Measurements from ENCODE around the gene TMEM190.

The TMEM190 gene

DNA sequence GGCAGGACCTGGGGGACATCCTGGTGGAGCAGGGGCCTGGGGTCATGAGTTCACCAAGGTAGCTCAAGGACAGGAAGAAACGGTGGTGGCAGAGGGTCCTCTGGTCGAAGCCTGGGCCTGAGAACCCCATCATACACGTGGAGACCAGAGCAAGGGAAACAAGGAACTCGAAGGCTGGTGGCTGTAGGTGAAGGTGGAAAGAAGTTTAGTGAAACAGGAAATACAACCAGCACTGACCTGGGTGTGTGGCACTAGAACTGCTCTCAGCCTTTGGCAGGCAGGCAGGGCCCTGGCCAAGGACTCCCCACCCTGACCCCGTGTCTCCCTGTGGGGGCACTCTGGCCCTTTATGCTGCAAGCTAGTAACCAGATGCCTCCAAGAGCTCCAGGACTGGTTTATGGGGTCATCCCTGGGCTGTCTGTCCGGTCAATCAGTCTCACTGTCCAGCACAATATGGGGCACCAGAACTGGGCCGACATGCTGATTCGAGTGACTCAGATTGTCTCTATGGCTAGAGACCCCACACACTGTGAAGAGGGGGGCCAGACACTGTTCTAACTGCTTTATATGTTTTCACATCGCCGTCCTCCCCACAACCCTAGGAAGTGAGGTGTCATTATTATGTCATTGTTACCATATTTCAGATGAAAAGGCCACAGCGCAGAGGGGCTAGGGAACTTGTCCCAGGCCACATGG, 25.9 kb upstream of the TMEM190 start:
- no peak for DNase-seq (ENCODE audit: low read depth in 4 of 4, low spot score in 1 of 4)

DNA sequence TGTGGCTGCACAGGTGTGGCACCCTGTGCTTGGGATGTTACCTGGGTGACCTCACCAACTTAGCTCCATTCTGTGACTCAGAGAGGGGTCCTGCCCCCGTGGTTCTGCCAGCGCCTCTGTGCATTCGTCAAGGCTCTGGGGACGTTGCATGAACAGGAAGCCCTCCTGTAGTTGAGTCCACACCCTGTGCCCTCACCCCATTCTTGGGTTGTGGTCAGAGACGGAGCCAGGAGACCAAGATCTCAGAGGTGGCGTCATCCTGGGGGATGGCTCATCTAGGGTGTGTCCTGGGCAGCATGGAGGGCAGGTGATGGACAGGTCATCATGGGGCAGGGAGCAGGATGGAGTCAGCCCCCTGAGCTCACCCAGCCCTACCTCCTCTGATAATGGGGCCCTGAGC, 24.6 kb upstream of the TMEM190 start:
- no peak for DNase-seq (ENCODE audit: low read depth in 4 of 4, low spot score in 1 of 4)

DNA sequence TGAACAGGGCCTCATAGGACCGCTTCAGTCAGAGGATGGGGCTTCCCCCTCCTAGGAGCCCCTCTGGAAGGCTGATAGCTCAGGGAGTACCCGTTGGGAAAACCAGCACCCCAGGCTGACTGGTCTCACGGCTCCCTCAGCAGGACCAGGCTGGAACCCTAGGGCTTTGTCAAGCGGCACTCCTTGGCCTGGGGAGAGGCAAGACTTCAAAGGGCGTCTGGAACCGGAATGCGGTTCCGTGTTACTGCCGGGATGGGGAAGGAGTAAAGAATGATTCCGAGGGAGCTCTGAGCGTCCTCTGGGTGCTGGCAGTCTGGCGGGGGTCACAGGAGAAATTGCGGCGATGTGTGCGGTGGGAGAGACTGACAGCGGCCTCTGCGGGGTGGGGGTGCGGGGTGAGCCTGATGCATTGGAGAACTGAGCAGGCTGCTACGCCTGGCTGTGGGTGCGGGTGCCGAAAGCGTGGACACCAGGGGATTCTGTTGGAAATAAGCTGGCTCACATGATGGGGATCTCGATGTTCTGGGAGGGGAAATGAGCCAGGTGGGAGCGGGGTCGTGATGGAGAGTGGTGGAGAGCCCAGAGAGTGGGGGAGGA, 24.0 kb upstream of the TMEM190 start:
- DNase-seq (ENCODE audit: low read depth in 4 of 4, low spot score in 1 of 4): no peak

DNA sequence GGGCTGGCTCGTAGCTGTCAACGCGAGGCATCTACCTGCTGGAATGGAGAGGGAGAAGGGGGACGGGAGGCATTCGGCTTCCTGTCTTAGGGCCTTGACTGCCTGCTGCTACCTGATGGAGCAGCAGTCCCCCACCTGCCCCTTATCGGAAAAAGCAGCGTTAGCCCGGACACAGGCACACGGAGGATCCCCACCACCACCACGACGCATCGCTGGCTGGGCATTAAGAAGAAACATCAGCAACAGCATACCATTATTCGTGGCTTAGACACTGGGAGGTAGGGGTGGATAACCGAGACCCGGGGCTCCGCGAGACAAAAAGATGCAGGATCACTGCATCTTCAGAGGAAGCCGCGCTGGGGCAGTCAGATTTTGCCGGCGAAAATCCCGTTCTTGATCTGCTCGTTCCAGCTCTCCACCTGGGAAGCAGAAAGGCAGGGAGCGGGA, 23.2 kb upstream of the TMEM190 start:
- DNase-seq (ENCODE audit: low read depth in 4 of 4, low spot score in 1 of 4): no peak

DNA sequence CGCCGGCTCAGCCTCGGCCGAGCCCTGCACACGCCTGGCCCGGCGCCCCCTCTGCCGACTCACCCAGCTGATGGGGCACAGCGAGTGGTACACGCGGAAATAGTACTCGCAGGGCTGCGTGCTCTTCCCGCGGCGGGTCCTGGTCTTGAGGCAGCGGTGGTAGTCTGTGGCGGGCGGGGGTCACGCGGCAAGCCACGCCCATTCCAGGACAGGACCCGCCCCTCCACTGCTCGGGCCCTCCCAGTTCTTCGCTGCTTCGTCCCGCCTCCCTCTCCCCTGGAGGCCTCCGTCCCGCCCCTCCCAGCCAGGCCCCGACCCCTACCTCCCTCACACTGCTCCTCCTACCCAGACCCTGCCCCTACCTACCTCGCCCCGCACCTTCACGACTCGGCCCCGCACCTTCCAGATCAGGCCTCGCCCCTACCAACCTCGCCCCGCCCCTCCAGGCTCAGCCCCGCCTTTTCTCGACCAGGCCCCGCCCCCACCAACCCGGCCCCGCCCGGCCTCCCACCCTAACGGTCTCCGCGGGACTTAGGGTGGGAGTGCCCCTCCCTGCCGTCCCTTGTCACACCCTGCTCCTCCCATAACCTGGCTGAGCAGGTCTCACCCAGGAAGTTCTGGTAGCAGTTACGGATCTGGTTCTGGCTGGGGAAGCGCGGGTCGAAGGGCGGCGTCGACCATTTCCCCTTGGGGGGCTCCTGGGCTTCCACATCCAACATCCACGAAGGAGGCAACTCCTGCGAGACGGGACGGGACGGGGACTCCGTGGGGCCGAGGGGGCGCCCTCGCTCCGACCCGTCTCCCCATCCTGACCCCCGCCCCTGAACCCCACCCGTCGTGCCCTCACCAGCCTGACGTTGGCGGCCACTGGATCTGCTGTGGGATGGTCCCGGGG, 22.6 kb upstream of the TMEM190 start:
- peak in 3 of 4 experiments; percentile 33 to 45 (median 41) for DNase-seq (ENCODE audit: low read depth in 4 of 4, low spot score in 1 of 4)

DNA sequence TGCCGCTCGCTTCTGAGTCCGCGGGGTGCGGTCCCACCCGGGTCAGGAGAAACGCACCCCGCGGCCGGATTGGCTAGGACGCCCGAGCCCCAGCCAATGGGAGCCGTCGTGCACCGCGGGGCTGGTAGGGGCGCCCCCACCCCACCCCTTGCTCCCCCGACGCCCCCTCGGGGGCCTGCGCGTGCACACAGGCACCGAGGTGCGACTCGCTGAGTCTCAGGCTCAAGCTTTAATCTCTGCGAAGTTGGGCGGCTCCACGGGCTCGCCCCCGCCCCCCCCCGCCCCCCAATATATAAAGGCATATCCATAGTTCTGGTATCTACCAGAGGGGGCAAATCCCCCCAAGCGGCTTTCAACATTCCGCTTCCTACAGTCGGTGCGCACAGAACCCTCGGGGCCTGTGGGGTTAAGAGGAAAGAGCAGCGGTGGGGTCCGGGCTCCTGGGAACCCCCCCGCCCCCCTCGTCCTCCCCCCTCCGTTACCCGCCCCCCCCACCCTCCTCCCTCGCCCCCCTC, 21.9 kb upstream of the TMEM190 start, which contains the start of gene COX6B2:
TSS of gene COX6B2 (minus strand) at position 22 of the 515 bp plus-strand sequence. CDS start 198 bp downstream, outside the sequence.
- DNase-seq (ENCODE audit: low read depth in 4 of 4, low spot score in 1 of 4): no peak

DNA sequence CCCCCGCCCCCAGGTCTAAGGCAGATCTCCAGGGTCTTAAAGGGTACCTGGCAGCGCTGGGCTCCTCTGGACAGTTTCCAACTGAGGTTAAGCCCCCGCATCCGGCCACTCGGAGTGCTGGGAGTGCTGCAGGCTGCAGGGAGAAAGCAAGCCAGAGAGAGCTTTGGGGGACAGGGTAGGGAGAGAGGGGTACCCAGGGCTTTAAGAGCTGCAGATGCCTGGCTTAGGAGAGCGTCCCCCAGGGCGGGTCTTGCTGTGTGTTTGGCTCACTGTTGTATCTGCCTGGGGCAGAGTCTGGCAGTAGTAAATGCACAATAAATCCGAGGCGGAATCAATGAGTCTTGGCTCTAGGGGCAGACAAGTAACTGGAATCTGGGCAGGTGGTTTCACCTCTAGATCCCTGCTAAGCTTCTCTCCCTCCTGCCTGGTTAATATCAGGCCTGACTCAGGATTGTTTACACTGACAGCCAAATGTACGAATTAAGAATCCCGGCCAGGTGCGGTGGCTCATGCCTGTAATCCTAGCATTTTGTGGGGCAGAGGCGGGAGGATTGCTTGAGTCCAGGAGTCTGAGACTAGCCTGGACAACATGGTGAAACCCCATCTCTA, 21.3 kb upstream of the TMEM190 start:
- DNase-seq (ENCODE audit: low read depth in 4 of 4, low spot score in 1 of 4): no peak

DNA sequence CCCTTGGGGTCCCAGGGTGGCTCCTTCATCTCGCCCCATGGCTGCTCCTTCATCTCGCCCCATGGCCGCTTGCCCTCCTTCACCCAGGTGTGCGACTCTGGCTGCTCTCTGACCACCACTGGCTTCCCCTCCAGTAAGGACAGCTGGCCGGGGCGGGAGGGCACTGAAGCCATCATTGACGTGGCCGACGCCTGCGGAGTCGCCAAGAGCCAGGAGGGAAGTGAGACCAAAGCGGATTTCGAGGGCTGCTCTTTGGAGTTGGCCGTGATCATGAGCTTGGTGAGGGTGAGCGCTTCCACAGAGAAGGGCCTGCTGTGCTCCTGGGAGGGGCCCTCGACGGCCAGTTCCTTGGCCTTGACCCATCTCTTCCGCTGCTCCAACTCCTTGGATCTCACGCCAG, 18.1 kb upstream of the TMEM190 start:
- no peak for DNase-seq (ENCODE audit: low read depth in 4 of 4, low spot score in 1 of 4)

DNA sequence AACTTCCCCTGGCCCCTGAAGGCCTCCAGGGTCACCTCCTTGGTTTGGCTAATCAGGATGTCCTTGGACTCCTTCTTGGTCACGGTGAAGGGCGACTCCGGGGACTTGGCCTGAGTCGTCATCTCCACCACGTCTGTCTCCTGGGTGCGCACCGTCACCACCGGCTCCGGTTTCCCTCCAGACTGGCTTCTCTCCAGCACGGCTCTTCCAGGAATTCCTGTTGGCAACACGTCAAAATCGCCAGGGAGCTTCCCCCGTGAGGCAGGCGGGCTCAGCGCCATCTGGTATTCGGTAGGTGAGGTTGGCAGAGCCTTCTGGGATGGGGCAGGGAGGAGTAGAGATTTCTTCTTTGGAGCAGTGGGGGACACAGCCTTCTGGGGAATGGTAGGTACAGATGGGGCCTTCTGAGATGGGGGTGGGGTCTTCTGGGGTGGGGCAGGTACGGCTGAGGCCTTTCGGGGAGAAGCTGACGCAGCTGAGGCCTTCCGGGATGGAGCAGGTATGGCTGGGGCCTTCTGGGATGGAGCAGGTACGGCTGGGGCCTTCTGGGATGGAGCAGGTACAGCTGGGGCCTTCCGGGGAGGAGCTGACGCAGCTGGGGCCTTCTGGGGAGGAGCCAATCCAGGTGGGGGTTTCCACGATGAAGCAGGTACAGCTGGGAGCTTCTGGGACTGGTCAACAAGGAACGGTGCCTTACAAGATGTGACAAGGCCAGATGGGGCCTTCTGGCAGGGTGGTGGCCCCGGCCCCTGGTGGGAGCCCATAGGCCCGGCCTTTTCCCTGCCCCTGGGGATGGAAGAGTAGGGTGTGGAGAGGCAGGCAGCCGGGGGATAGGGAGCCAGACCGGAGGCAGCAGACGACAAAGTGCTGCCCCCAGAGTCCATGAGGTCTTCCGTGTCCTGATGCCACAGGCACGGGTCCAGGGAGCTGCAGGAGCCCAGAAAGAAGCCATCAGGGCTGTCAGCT, 17.4 kb upstream of the TMEM190 start:
- DNase-seq (ENCODE audit: low read depth in 4 of 4, low spot score in 1 of 4): no peak

DNA sequence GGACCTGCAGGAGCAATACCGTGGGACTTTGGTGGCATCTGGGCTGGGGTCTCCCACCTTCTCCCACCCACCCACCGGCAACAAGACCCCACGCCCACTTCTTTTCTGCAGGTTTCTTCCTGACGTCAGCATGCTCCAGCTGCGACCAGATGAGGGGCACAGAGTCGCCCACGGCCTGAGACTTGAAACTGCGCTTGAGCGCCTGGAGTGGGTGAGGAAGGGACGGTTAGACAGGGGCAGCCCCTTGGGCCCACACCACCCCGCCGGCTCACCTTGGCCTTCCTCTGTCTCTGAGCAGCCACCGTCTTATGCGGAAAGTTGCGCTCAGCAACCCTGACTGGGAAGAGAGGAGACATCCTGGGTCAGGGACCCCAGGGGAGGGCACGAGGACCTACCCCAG, 15.7 kb upstream of the TMEM190 start:
- DNase-seq (ENCODE audit: low read depth in 4 of 4, low spot score in 1 of 4): no peak

DNA sequence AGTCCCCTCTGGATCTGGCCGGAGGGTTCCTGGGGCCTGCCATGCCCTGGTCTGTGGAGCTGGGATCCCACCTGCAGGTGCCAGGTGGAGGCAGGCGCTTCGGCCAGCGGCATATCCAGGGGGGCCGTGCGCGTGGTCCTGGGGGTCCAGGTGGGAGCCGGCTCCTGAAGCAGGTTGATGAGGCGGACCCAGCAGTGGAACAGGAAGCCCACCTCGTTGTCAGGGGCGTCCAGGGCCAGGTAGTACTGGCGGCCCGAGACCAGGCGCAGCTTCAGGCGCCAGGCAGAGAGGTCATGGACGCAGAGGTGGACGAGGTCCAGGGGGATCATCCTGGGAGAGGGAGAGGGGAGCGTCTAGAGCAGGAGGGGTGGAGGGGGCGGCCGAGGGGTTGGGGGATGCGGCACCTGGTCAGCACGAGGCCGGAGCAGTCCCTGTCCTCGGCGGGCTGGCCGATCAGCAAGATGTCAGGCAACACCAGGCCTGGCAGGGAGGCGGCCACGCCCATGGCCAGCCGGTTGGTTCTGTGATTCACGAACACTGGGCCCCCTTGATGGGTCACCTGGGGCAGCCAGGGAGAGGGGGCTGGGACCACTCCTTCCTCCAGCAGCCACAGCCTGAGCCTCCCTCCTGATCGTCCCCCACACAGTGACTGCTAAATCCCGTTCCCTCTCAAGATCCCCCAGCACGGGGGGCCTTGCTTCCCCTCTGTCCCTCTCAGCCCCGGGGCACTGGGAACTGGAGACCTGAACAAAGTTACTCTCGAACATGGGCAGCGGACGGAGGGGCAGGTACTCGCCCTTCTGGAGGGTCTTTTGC, 14.2 kb upstream of the TMEM190 start:
- DNase-seq (ENCODE audit: low read depth in 4 of 4, low spot score in 1 of 4): no peak

DNA sequence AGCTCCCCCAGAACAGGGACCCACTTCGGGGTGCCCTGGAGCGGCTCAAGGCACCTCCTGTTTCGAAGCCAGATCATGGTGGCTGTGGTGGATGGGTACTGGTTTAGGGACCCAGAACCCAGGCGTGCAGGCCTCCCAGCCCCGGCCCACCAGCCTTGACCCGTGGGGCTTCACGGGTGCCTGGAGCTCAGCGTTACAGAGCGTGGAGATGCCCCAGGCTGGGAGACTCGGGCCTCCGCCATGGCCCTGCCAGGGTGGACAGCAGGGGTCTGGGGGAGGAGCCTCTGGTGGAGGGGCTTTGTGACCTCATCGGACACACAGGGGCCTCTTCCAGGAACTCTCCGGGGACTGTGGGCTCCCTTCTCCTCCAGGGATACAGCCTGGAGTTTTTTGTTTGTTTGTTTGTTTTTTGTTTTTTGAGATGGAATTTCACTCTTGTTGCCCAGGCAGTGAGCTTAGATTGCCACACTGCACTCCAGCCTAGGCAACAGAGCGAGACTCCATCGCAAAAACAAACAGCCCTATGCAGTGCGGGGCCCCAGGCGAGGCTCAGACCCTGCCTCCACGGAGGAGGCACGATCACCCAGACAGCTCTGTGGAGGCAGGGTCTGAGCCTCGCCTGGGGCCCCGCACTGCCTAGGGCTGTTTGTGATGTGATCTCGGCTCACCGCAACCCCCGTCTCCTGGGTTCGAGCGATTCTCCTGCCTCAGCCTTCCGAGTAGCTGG, 13.5 kb upstream of the TMEM190 start, which contains the start of gene GARIN5B:
TSS of gene GARIN5B (minus strand) at position 271 of the 727 bp plus-strand sequence. CDS start at position 77, 194 bp downstream.
- DNase-seq (ENCODE audit: low read depth in 4 of 4, low spot score in 1 of 4): no peak

DNA sequence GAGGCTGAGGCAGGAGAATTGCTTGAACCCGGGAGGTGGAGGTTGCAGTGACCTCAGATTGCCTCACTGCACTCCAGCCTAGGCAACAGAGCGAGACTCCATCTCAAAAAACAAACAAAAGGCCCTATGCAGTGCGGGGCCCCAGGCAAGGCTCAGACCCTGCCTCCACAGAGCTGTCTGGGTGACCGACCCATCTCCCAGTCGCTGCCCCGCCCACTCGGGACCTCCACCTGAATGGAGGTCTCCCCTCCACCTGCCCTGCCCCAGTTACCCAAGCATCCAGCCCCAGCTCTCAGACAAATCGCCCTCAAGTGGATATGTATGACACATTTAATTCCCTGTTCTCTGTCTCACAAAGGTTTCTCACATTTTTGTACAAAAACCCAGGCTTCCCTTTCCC, 11.4 kb upstream of the TMEM190 start:
- DNase-seq (ENCODE audit: low read depth in 4 of 4, low spot score in 1 of 4): no peak

DNA sequence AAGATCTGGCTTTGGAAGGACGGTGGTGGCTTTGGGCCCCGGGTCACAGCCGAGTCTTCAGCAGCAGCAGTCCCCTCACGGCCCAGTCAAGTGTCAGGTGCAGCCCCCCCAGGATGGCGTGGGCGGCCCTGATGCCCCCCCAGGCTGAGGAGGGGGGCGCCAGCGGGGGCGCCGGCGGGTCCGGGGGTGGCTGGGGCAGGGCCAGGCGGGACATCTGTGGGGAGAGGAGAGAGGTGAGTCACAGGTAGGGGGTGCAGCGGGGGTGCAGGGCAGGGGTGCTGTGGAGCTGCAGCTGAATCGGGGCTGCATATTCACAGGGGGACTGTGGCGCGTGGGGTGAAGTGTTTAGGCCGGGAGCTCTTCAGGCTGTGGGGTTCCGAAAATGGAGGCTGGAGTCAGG, 10.7 kb upstream of the TMEM190 start:
- DNase-seq (ENCODE audit: low read depth in 4 of 4, low spot score in 1 of 4): no peak

DNA sequence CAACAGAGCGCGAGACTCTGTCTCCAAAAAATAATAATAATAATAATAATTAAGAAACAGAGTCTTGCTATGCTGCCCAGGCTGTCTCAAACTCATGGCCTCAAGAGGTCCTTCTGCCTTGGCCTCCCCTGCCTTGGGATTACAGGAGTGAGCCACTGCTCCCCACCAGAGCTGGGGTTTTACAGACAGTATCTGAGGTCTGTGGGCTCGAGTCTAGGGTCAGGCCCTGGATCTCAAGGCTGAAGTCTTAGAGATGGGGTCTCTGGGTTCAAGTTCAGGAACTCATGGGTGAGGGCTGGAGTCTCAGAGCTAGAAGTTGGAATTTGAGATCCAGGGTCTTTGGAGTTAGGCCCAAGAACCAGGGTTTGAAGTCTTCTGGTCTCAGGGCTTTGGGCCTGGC, 9.8 kb upstream of the TMEM190 start:
- no peak for DNase-seq (ENCODE audit: low read depth in 4 of 4, low spot score in 1 of 4)

DNA sequence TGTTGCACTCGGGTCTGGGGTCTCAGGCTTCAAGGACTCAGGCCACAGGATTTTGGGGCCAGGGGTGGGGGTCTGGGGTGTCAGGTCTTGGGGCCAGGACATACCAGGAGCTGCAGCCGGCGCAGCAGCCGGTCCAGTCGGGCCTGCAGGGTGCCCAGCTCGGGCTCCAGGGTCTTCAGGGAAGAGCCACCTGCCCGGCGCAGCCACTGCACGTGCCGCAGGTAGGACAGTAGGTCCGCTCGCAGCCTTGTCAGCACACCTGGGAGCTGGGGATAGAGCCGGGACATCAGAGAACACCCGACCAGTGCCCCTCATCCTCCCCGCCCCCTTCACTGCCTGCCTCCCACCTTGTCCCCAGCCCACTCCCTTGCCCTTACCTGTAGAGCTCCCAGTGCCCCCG, 8.5 kb upstream of the TMEM190 start:
- DNase-seq (ENCODE audit: low read depth in 4 of 4, low spot score in 1 of 4): no peak

DNA sequence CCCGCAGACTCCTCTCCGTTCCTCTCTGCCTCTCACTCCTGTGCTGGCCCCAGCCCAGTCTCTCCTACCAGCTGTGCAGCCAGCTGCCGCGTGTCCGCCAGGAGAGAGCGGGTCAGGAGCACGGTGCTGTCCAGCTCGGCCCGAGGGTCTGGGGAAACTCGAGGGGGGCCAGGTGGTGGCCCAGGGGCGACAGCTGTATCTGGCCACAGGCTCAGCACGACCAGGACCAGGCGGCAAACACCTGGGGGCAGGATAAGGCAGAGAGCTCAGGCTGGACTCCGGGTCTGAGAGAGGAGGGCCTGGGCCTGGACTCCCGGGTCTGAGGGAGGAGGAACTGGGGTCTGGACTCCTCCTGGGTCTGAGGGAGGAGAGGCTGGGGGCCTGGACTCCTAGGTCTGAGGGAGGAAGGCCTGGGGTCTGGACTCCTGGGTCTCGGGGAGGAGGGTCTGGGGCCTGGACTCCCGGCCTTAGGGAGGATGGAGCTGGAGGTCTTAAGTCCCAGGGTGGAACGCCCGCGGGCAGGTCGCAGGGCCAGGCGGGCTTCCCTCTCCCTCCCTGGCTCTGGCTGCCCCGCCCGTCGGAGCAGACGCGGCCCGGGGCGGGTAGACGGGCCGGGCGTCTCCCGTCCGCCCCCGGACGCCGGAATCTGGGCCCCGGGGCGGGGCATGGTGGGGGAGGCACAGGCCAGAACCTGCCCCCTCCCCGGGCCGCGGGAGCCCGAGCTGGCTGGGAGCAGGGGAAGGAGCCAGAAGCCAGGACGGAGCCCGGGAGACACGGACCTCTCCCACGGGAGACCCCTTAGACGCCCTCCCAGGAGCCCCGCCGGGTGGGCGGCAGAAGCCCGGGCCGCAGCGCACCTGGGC, 7.7 kb upstream of the TMEM190 start:
- no peak for DNase-seq (ENCODE audit: low read depth in 4 of 4, low spot score in 1 of 4)
